Caco-2 (cell line): ENCODE measurements around the gene MZB1. TPM values are rescaled to one million over a fixed set of nuclear protein-coding genes. Genes with fewer than 3 reads are reported as not detected.
A peak's percentile ranks its signal among the peaks of the same experiment; 100 is the strongest.

Source experiments
- BruUV-seq: library from RNA; stranded (reverse); fragments of 400-500 nt; replicated peaks from 2 replicates; lab custom pipeline; 2021; lab: Mats Ljungman, UMichigan
- CTCF ChIA-PET: fragments of 300-600 bp; sonication (Branson Sonifier 250); formaldehyde crosslinking; loops from one replicate; lab custom pipeline; 2022; ENCODE audit warnings: antibody characterized with exemption; lab: Charles Lee
- POLR2A ChIA-PET: fragments of 300-600 bp; sonication (Branson Sonifier 250); formaldehyde crosslinking; loops from one replicate; lab custom pipeline; 2022; ENCODE audit warnings: antibody characterized with exemption; lab: Charles Lee
- DNase-seq, 2 experiments: peaks; one replicate each; pipeline versions ENCODE4 v3.0.0 to v3.0.0-alpha.2; 2020 to 2022
- H3K27me3 ChIP-seq: replicated peaks from 2 replicates; pipeline ENCODE4 v1.6.0; 2011; ENCODE audit warnings: low read length; ENCODE audit not compliant: control insufficient read depth, insufficient read depth
- H3K36me3 ChIP-seq: 2 replicates; pipeline ENCODE4 v1.5.1; 2011; ENCODE audit warnings: low read length; ENCODE audit not compliant: control insufficient read depth, insufficient read depth
- H3K4me1 ChIP-seq: fragments of 250-450 bp; sonication (Bioruptor Pico); 2 replicates; pipeline ENCODE4 v1.5.1; 2020; ENCODE audit warnings: mild to moderate bottlenecking
- H3K4me3 ChIP-seq: 2 replicates; pipeline ENCODE4 v1.5.1; 2011; ENCODE audit warnings: low read depth, mild to moderate bottlenecking, control low read depth, low read length
- H3K9me3 ChIP-seq: fragments of 250-450 bp; sonication (Bioruptor Pico); 2 replicates; pipeline ENCODE4 v1.5.1; 2020; ENCODE audit warnings: mild to moderate bottlenecking, moderate library complexity
- H3K27ac Mint-ChIP-seq: one replicate; pipeline ENCODE4 v1.8.0; 2022; ENCODE audit warnings: mixed read lengths; ENCODE audit not compliant: unreplicated experiment
- H3K27me3 Mint-ChIP-seq: one replicate; pipeline ENCODE4 v1.8.0; 2022; ENCODE audit warnings: mixed read lengths; ENCODE audit not compliant: insufficient read depth, unreplicated experiment
- H3K36me3 Mint-ChIP-seq: one replicate; pipeline ENCODE4 v1.8.0; 2022; ENCODE audit warnings: mild to moderate bottlenecking, mixed read lengths; ENCODE audit not compliant: insufficient read depth, unreplicated experiment
- H3K4me1 Mint-ChIP-seq: one replicate; pipeline ENCODE4 v1.8.0; 2022; ENCODE audit warnings: low read depth, mixed read lengths; ENCODE audit not compliant: unreplicated experiment
- H3K4me3 Mint-ChIP-seq: one replicate; pipeline ENCODE4 v1.8.0; 2022; ENCODE audit warnings: mild to moderate bottlenecking, moderate library complexity, mixed read lengths; ENCODE audit not compliant: unreplicated experiment
- H3K9me3 Mint-ChIP-seq: one replicate; pipeline ENCODE4 v1.8.0; 2022; ENCODE audit warnings: mixed read lengths; ENCODE audit not compliant: unreplicated experiment
- intact Hi-C: fragments of 100-400 bp; cut with micrococcal nuclease; formaldehyde crosslinking; loops from one replicate; pipeline ENCODE4 v1.10.0; 2022; ENCODE audit not compliant: unreplicated experiment
- total RNA-seq: library from RNA; stranded (reverse); gene quantifications from 2 replicates; pipeline ENCODE4 v1.2.3, GENCODE V29; 2022
- TF ChIP-seq, protein P1 (sequence below), 2 experiments: fragments of 200-600 bp in 1 of 2; IDR thresholded peaks; 1 replicate in 1 of 2; 2 replicates in 1 of 2; pipeline versions ENCODE4 v1.5.1 to v1.8.0; 2011 to 2022; ENCODE audit warnings: antibody characterized with exemption in 1 of 2, control low read depth in 1 of 2, inconsistent platforms in 1 of 2, low read depth in 1 of 2, low read length in 1 of 2, mild to moderate bottlenecking in 1 of 2, moderate library complexity in 1 of 2; ENCODE audit not compliant: insufficient read depth in 1 of 2, severe bottlenecking in 1 of 2, unreplicated experiment in 1 of 2

The MZB1 gene
- total RNA-seq, 1 experiment from 2014 or later, result not detected

GRCh38 chr5:139402561-139403158 lies 12.9 kb upstream of the MZB1 start:
- no TSS peak for BruUV-seq
- Mint-ChIP-seq H3K27me3 (no peaks in the 10 kb centered on the region), H3K9me3 (no peaks in the 10 kb centered on the region), H3K4me3 (peak overlapping the region; percentile 90), H3K4me1 (peaks cover 13% of the 10 kb centered on the region), H3K36me3 (peaks cover 19% of the 10 kb centered on the region), H3K27ac (peak overlapping the region; percentile 97)
- Histone ChIP-seq H3K27me3 (no peaks in the 10 kb centered on the region), H3K4me3 (no peak overlapping the region; the same call in 1 of the 2 replicates), H3K36me3 (no peaks in the 10 kb centered on the region; the same call in 1 of the 2 replicates), H3K9me3 (no peaks in the 10 kb centered on the region), H3K4me1 (0 out of 2 replicates have a peak, but pooled peaks cover 4% of the 10 kb centered on the region)
- peak in 1 of 2 experiments; percentile 52 for DNase-seq
- intact Hi-C loops, result loop anchor here (1.0 kb wide), 1 partner anchor 9 kb away; no protein-coding TSS in a partner anchor
- CTCF ChIA-PET, result interaction anchor here (0.6 kb wide), 1 partner anchor 425 kb away, joined by 3 read pairs; no protein-coding TSS in a partner anchor
- TF ChIP-seq, protein P1, sequence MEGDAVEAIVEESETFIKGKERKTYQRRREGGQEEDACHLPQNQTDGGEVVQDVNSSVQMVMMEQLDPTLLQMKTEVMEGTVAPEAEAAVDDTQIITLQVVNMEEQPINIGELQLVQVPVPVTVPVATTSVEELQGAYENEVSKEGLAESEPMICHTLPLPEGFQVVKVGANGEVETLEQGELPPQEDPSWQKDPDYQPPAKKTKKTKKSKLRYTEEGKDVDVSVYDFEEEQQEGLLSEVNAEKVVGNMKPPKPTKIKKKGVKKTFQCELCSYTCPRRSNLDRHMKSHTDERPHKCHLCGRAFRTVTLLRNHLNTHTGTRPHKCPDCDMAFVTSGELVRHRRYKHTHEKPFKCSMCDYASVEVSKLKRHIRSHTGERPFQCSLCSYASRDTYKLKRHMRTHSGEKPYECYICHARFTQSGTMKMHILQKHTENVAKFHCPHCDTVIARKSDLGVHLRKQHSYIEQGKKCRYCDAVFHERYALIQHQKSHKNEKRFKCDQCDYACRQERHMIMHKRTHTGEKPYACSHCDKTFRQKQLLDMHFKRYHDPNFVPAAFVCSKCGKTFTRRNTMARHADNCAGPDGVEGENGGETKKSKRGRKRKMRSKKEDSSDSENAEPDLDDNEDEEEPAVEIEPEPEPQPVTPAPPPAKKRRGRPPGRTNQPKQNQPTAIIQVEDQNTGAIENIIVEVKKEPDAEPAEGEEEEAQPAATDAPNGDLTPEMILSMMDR (IDR thresholded peaks at IDR 0.05; ENCODE audit: insufficient read depth in 1 of 2, low read depth in 1 of 2, low read length in 1 of 2, severe bottlenecking in 1 of 2, unreplicated experiment in 1 of 2), result peak; percentile 44 to 52
- POLR2A ChIA-PET, result no interaction called here

GRCh38 chr5:139401546-139401945 lies 11.8 kb upstream of the MZB1 start:
- no TSS peak for BruUV-seq
- H3K4me3 Mint-ChIP-seq, result no peak overlapping the region
- no peak overlapping the region for H3K4me3 ChIP-seq
- H3K4me1 ChIP-seq, result 0 out of 2 replicates have a peak, but pooled peaks cover 4% of the 10 kb centered on the region
- ChIA-PET CTCF (no interaction called here), POLR2A (no interaction called here)
- DNase-seq, result no peak
- peaks cover 13% of the 10 kb centered on the region for H3K4me1 Mint-ChIP-seq
- no peak overlapping the region for H3K27ac Mint-ChIP-seq
- TF ChIP-seq, protein P1 (IDR thresholded peaks at IDR 0.05; ENCODE audit: insufficient read depth in 1 of 2, low read depth in 1 of 2, low read length in 1 of 2, severe bottlenecking in 1 of 2, unreplicated experiment in 1 of 2), result no peak
- H3K27me3 ChIP-seq, result no peaks in the 10 kb centered on the region
- no peaks in the 10 kb centered on the region for H3K27me3 Mint-ChIP-seq
- H3K9me3 Mint-ChIP-seq, result no peaks in the 10 kb centered on the region
- no peaks in the 10 kb centered on the region for H3K9me3 ChIP-seq
- intact Hi-C loops, result no loop called here
- H3K36me3 ChIP-seq, result no peaks in the 10 kb centered on the region; the same call in 1 of the 2 replicates
- H3K36me3 Mint-ChIP-seq, result peaks cover 19% of the 10 kb centered on the region

DNA sequence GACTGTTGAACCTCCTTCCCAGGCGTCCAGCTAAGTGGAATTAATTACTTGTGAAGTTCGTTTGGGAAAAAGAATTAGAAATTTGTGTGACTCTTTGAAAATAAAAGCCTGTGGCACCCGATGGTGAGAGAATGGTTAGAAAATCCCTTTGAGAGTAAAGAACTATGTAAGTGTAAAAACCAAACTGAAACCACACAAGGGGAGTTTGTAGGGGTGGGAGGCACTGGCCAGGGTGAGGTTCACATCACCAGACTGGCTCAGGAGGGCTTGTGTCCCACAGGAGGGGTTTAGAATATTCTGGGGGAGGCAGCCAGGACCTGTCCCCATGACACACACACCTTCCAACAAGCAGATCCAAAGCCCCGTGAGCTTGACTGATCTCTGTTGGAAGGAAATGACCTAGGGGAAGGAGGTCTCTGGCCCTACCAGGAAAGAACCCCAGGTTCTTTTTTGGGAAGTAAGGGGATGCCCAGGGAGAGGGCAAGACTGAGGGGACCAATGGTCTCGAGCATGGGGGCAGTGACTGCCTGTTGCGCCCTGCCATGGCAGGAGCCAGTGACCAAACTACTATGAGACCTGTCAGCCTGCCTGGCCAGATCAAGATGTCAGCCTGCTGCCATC lies 9.9 kb upstream of the MZB1 start:
- Histone ChIP-seq H3K36me3 (no peaks in the 10 kb centered on the region; the same call in 1 of the 2 replicates), H3K27me3 (no peaks in the 10 kb centered on the region), H3K4me3 (no peak overlapping the region), H3K9me3 (no peaks in the 10 kb centered on the region), H3K4me1 (0 out of 2 replicates have a peak, but pooled peaks cover 4% of the 10 kb centered on the region)
- CTCF ChIA-PET, result no interaction called here
- Mint-ChIP-seq H3K9me3 (no peaks in the 10 kb centered on the region), H3K27me3 (no peaks in the 10 kb centered on the region), H3K4me1 (peaks cover 11% of the 10 kb centered on the region), H3K36me3 (peaks cover 19% of the 10 kb centered on the region), H3K27ac (no peak overlapping the region), H3K4me3 (no peak overlapping the region)
- TF ChIP-seq, protein P1 (IDR thresholded peaks at IDR 0.05; ENCODE audit: insufficient read depth in 1 of 2, low read depth in 1 of 2, low read length in 1 of 2, severe bottlenecking in 1 of 2, unreplicated experiment in 1 of 2), result no peak
- POLR2A ChIA-PET, result no interaction called here
- BruUV-seq, result no TSS peak
- no peak for DNase-seq
- intact Hi-C loops, result no loop called here
